ENCODE measurements around the gene ULBP3. TPM values are rescaled to one million over a fixed set of nuclear protein-coding genes. Genes with fewer than 3 reads are reported as not detected.

ULBP3 gene
- total RNA-seq, 4 donors from 2014 or later, result not detected

- no peak overlapping the region for H3K27ac ChIP-seq
- TF ChIP-seq CTCF (IDR thresholded peaks at IDR 0.05) (no peak), POLR2A (IDR thresholded peaks at IDR 0.05) (no peak)
- no peaks in the 10 kb centered on the region for H3K9me3 ChIP-seq
- no peaks in the 10 kb centered on the region for H3K27me3 ChIP-seq
- H3K36me3 ChIP-seq, result no peaks in the 10 kb centered on the region
- H3K4me3 ChIP-seq, result no peak overlapping the region
- no peak for DNase-seq
- H3K4me1 ChIP-seq, result no peaks in the 10 kb centered on the region
These were observed 22.0 kb downstream of the ULBP3 start for GRCh38 chr6:150046943-150047342.

- TF ChIP-seq POLR2A (IDR thresholded peaks at IDR 0.05), result no peak
- TF ChIP-seq CTCF (IDR thresholded peaks at IDR 0.05), result no peak
- Histone ChIP-seq H3K27ac (no peak overlapping the region), H3K4me1 (no peaks in the 10 kb centered on the region), H3K36me3 (no peaks in the 10 kb centered on the region), H3K4me3 (no peak overlapping the region), H3K27me3 (no peaks in the 10 kb centered on the region), H3K9me3 (no peaks in the 10 kb centered on the region)
- DNase-seq, result no peak
These were observed 24.2 kb downstream of the ULBP3 start for GRCh38 chr6:150044621-150045145.

- Histone ChIP-seq H3K27ac (no peak overlapping the region), H3K4me3 (no peak overlapping the region), H3K36me3 (no peaks in the 10 kb centered on the region), H3K27me3 (peaks cover 0 to 5% of the 10 kb centered on the region in 2 donors), H3K9me3 (no peaks in the 10 kb centered on the region), H3K4me1 (no peaks in the 10 kb centered on the region)
- no peak for TF ChIP-seq POLR2A (IDR thresholded peaks at IDR 0.05)
- no peak for TF ChIP-seq CTCF (IDR thresholded peaks at IDR 0.05)
- DNase-seq, result no peak
These were observed 25.2 kb downstream of the ULBP3 start for GRCh38 chr6:150043501-150044412.

- Histone ChIP-seq H3K27ac (no peak overlapping the region), H3K4me3 (no peak overlapping the region), H3K36me3 (no peaks in the 10 kb centered on the region), H3K4me1 (peaks cover 0 to 2% (median 0%) of the 10 kb centered on the region in 4 donors), H3K9me3 (no peaks in the 10 kb centered on the region), H3K27me3 (peaks cover 0 to 12% of the 10 kb centered on the region in 2 donors)
- DNase-seq, result no peak
- TF ChIP-seq POLR2A (IDR thresholded peaks at IDR 0.05) (no peak), CTCF (IDR thresholded peaks at IDR 0.05) (no peak)
These were observed 25.8 kb downstream of the ULBP3 start for GRCh38 chr6:150043096-150043495.

- H3K27me3 ChIP-seq, result peaks cover 0 to 30% of the 10 kb centered on the region in 2 donors
- H3K4me1 ChIP-seq, result peaks cover 0 to 12% (median 4%) of the 10 kb centered on the region in 4 donors
- H3K4me3 ChIP-seq, result no peak overlapping the region
- no peak for DNase-seq
- no peaks in the 10 kb centered on the region for H3K9me3 ChIP-seq
- no peaks in the 10 kb centered on the region for H3K36me3 ChIP-seq
- no peak overlapping the region for H3K27ac ChIP-seq
- TF ChIP-seq POLR2A (IDR thresholded peaks at IDR 0.05) (no peak), CTCF (IDR thresholded peaks at IDR 0.05) (no peak)
These were observed 30.5 kb downstream of the ULBP3 start for GRCh38 chr6:150038202-150039062.

All from Peyer's patch (tissue), 4 donors.